ENCODE results near the gene TOM1L2.

TOM1L2 gene

GRCh38 chr17:17853811-17854447 is 118.3 kb downstream of the TOM1L2 start:
- Histone ChIP-seq H3K9me2 (replicated peaks; ENCODE audit: control insufficient read depth, low read length) (no peaks in the 10 kb centered on the region), H3K4me2 (ENCODE audit: low read length) (no peak overlapping the region), H3F3A (ENCODE audit: control insufficient read depth, insufficient read depth) (no peaks in the 10 kb centered on the region), H3K27me3 (ENCODE audit: control insufficient read depth, low read length) (no peaks in the 10 kb centered on the region), H3K4me1 (ENCODE audit: control insufficient read depth, low read length) (peaks cover 17% of the 10 kb centered on the region), H3K27ac (ENCODE audit: low read depth, low read length) (no peak overlapping the region), H3K9me3 (ENCODE audit: control insufficient read depth, insufficient read depth, low read length) (no peaks in the 10 kb centered on the region), H3K79me2 (ENCODE audit: control insufficient read depth, low read length) (no peaks in the 10 kb centered on the region), H3K36me3 (ENCODE audit: control insufficient read depth, low read length) (no peaks in the 10 kb centered on the region), H4K20me1 (ENCODE audit: control insufficient read depth, insufficient read depth, low read depth, low read length) (no peaks in the 10 kb centered on the region), H3K4me3 (ENCODE audit: low read length) (no peak overlapping the region)
- TF ChIP-seq EZH2phosphoT487 (IDR thresholded peaks at IDR 0.05; ENCODE audit: borderline replicate concordance, low read length) (no peak), CTCF (IDR thresholded peaks at IDR 0.05; ENCODE audit: low read depth, low read length, poor library complexity, severe bottlenecking) (no peak)

GRCh38 chr17:17852930-17853329 is 119.3 kb downstream of the TOM1L2 start:
- H3K27ac ChIP-seq (ENCODE audit: low read depth, low read length): no peak overlapping the region
- TF ChIP-seq EZH2phosphoT487 (IDR thresholded peaks at IDR 0.05; ENCODE audit: borderline replicate concordance, low read length): no peak
- TF ChIP-seq CTCF (IDR thresholded peaks at IDR 0.05; ENCODE audit: low read depth, low read length, poor library complexity, severe bottlenecking): no peak
- H3K79me2 ChIP-seq (ENCODE audit: control insufficient read depth, low read length): no peaks in the 10 kb centered on the region
- no peaks in the 10 kb centered on the region for H4K20me1 ChIP-seq (ENCODE audit: control insufficient read depth, insufficient read depth, low read depth, low read length)
- no peaks in the 10 kb centered on the region for H3K9me2 ChIP-seq (replicated peaks; ENCODE audit: control insufficient read depth, low read length)
- H3K4me3 ChIP-seq (ENCODE audit: low read length): no peak overlapping the region
- H3K9me3 ChIP-seq (ENCODE audit: control insufficient read depth, insufficient read depth, low read length): no peaks in the 10 kb centered on the region
- no peaks in the 10 kb centered on the region for H3F3A ChIP-seq (ENCODE audit: control insufficient read depth, insufficient read depth)
- H3K4me2 ChIP-seq (ENCODE audit: low read length): no peak overlapping the region
- H3K4me1 ChIP-seq (ENCODE audit: control insufficient read depth, low read length): peaks cover 20% of the 10 kb centered on the region
- no peaks in the 10 kb centered on the region for H3K36me3 ChIP-seq (ENCODE audit: control insufficient read depth, low read length)
- no peaks in the 10 kb centered on the region for H3K27me3 ChIP-seq (ENCODE audit: control insufficient read depth, low read length)

GRCh38 chr17:17851103-17852002 is 120.8 kb downstream of the TOM1L2 start:
- H3K4me2 ChIP-seq (ENCODE audit: low read length): no peak overlapping the region
- H3K27ac ChIP-seq (ENCODE audit: low read depth, low read length): no peak overlapping the region
- no peaks in the 10 kb centered on the region for H3K36me3 ChIP-seq (ENCODE audit: control insufficient read depth, low read length)
- no peaks in the 10 kb centered on the region for H4K20me1 ChIP-seq (ENCODE audit: control insufficient read depth, insufficient read depth, low read depth, low read length)
- H3K79me2 ChIP-seq (ENCODE audit: control insufficient read depth, low read length): no peaks in the 10 kb centered on the region
- no peak for TF ChIP-seq EZH2phosphoT487 (IDR thresholded peaks at IDR 0.05; ENCODE audit: borderline replicate concordance, low read length)
- TF ChIP-seq CTCF (IDR thresholded peaks at IDR 0.05; ENCODE audit: low read depth, low read length, poor library complexity, severe bottlenecking): no peak
- no peaks in the 10 kb centered on the region for H3K9me2 ChIP-seq (replicated peaks; ENCODE audit: control insufficient read depth, low read length)
- H3K9me3 ChIP-seq (ENCODE audit: control insufficient read depth, insufficient read depth, low read length): no peaks in the 10 kb centered on the region
- peaks cover 20% of the 10 kb centered on the region for H3K4me1 ChIP-seq (ENCODE audit: control insufficient read depth, low read length)
- H3K27me3 ChIP-seq (ENCODE audit: control insufficient read depth, low read length): no peaks in the 10 kb centered on the region
- H3K4me3 ChIP-seq (ENCODE audit: low read length): no peak overlapping the region
- H3F3A ChIP-seq (ENCODE audit: control insufficient read depth, insufficient read depth): no peaks in the 10 kb centered on the region
